ENCODE results near the gene ARHGEF38. TPM values are rescaled to one million over a fixed set of nuclear protein-coding genes. Genes with fewer than 3 reads are reported as not detected.
A peak's percentile ranks its signal among the peaks of the same experiment; 100 is the strongest.

The ARHGEF38 gene
- total and polyA plus RNA-seq, 4 donors = 0.03 to 0.92 (median 0.37) TPM

- Histone ChIP-seq H3K36me3 (ENCODE audit: control insufficient read depth in 4 of 4, insufficient read depth in 3 of 4, low read depth in 1 of 4, low read length in 3 of 4) (no peaks in the 10 kb centered on the region), H3K9me3 (ENCODE audit: control insufficient read depth in 4 of 4, low read length in 3 of 4) (no peaks in the 10 kb centered on the region), H3K27me3 (ENCODE audit: control insufficient read depth in 4 of 4, insufficient read depth in 4 of 4, low read length in 3 of 4) (no peaks in the 10 kb centered on the region), H3K4me3 (ENCODE audit: low read depth in 1 of 3, low read length in 3 of 3) (no peak overlapping the region), H3K4me1 (ENCODE audit: control insufficient read depth in 4 of 4, insufficient read depth in 4 of 4, low read length in 3 of 4) (peaks cover 0 to 2% (median 0%) of the 10 kb centered on the region in 4 donors), H3K9ac (ENCODE audit: low read depth in 1 of 2, low read length in 2 of 2) (no peak overlapping the region), H3K27ac (ENCODE audit: low read depth in 1 of 2, low read length in 2 of 2) (no peak overlapping the region)
- TF ChIP-seq HNF4A (conservative IDR thresholded peaks at IDR 0.05) (peak in 1 of 2 donors; percentile 5), HNF4G (IDR thresholded peaks at IDR 0.05) (no peak), RXRA (IDR thresholded peaks at IDR 0.05) (peak in 1 of 2 donors; percentile 54), NR2F2 (IDR thresholded peaks at IDR 0.05) (no peak), SP1 (IDR thresholded peaks at IDR 0.05) (peak; percentile 93), RAD21 (IDR thresholded peaks at IDR 0.05) (peak in 1 of 2 donors; percentile 5)
- DNase-seq (ENCODE audit: low spot score) = no peak
- WGBS = 75% methylated on average over 1 of the region's 1 CpG
Measured at GRCh38 chr4:105601406-105601805, 49.0 kb downstream of the ARHGEF38 start.

- Histone ChIP-seq H3K4me3 (ENCODE audit: low read depth in 1 of 3, low read length in 3 of 3) (no peak overlapping the region), H3K9me3 (ENCODE audit: control insufficient read depth in 4 of 4, low read length in 3 of 4) (no peaks in the 10 kb centered on the region), H3K27me3 (ENCODE audit: control insufficient read depth in 4 of 4, insufficient read depth in 4 of 4, low read length in 3 of 4) (no peaks in the 10 kb centered on the region), H3K27ac (ENCODE audit: low read depth in 1 of 2, low read length in 2 of 2) (no peak overlapping the region), H3K4me1 (ENCODE audit: control insufficient read depth in 4 of 4, insufficient read depth in 4 of 4, low read length in 3 of 4) (peaks cover 0 to 2% (median 0%) of the 10 kb centered on the region in 4 donors), H3K36me3 (ENCODE audit: control insufficient read depth in 4 of 4, insufficient read depth in 3 of 4, low read depth in 1 of 4, low read length in 3 of 4) (no peaks in the 10 kb centered on the region), H3K9ac (ENCODE audit: low read depth in 1 of 2, low read length in 2 of 2) (no peak overlapping the region)
- no peak for DNase-seq (ENCODE audit: low spot score)
- 69% methylated on average over 1 of the region's 1 CpG for WGBS
- TF ChIP-seq NR2F2 (IDR thresholded peaks at IDR 0.05) (no peak), FOXA2 (IDR thresholded peaks at IDR 0.05) (no peak), SP1 (IDR thresholded peaks at IDR 0.05) (no peak), ZBTB33 (IDR thresholded peaks at IDR 0.05) (no peak), HNF4A (conservative IDR thresholded peaks at IDR 0.05) (no peak), CTCF (IDR thresholded peaks at IDR 0.05; ENCODE audit: low read depth, low read length, missing input control) (no peak), RXRA (IDR thresholded peaks at IDR 0.05) (no peak)
- TF ChIP-seq, protein P1, sequence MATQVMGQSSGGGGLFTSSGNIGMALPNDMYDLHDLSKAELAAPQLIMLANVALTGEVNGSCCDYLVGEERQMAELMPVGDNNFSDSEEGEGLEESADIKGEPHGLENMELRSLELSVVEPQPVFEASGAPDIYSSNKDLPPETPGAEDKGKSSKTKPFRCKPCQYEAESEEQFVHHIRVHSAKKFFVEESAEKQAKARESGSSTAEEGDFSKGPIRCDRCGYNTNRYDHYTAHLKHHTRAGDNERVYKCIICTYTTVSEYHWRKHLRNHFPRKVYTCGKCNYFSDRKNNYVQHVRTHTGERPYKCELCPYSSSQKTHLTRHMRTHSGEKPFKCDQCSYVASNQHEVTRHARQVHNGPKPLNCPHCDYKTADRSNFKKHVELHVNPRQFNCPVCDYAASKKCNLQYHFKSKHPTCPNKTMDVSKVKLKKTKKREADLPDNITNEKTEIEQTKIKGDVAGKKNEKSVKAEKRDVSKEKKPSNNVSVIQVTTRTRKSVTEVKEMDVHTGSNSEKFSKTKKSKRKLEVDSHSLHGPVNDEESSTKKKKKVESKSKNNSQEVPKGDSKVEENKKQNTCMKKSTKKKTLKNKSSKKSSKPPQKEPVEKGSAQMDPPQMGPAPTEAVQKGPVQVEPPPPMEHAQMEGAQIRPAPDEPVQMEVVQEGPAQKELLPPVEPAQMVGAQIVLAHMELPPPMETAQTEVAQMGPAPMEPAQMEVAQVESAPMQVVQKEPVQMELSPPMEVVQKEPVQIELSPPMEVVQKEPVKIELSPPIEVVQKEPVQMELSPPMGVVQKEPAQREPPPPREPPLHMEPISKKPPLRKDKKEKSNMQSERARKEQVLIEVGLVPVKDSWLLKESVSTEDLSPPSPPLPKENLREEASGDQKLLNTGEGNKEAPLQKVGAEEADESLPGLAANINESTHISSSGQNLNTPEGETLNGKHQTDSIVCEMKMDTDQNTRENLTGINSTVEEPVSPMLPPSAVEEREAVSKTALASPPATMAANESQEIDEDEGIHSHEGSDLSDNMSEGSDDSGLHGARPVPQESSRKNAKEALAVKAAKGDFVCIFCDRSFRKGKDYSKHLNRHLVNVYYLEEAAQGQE (IDR thresholded peaks at IDR 0.05) = no peak
Measured at GRCh38 chr4:105603158-105603557, 50.7 kb downstream of the ARHGEF38 start.

GRCh38 chr4:105605493-105605892 lies 53.1 kb downstream of the ARHGEF38 start:
- no peak overlapping the region for H3K4me3 ChIP-seq (ENCODE audit: low read depth in 1 of 3, low read length in 3 of 3)
- H3K36me3 ChIP-seq (ENCODE audit: control insufficient read depth in 4 of 4, insufficient read depth in 3 of 4, low read depth in 1 of 4, low read length in 3 of 4) = no peaks in the 10 kb centered on the region
- H3K27ac ChIP-seq (ENCODE audit: low read depth in 1 of 2, low read length in 2 of 2) = no peak overlapping the region
- no peaks in the 10 kb centered on the region for H3K27me3 ChIP-seq (ENCODE audit: control insufficient read depth in 4 of 4, insufficient read depth in 4 of 4, low read length in 3 of 4)
- H3K4me1 ChIP-seq (ENCODE audit: control insufficient read depth in 4 of 4, insufficient read depth in 4 of 4, low read length in 3 of 4) = no peaks in the 10 kb centered on the region
- WGBS = 49% methylated on average over 1 of the region's 1 CpG
- TF ChIP-seq EGR1 (IDR thresholded peaks at IDR 0.05; ENCODE audit: low read depth in 2 of 2) = no peak
- no peak for TF ChIP-seq YY1 (IDR thresholded peaks at IDR 0.05)
- TF ChIP-seq, protein P2, sequence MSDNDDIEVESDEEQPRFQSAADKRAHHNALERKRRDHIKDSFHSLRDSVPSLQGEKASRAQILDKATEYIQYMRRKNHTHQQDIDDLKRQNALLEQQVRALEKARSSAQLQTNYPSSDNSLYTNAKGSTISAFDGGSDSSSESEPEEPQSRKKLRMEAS (IDR thresholded peaks at IDR 0.05) = no peak
- no peak for TF ChIP-seq ZBTB33 (IDR thresholded peaks at IDR 0.05)
- no peak for TF ChIP-seq HNF4A (conservative IDR thresholded peaks at IDR 0.05)
- no peak overlapping the region for H3K9ac ChIP-seq (ENCODE audit: low read depth in 1 of 2, low read length in 2 of 2)
- no peaks in the 10 kb centered on the region for H3K9me3 ChIP-seq (ENCODE audit: control insufficient read depth in 4 of 4, low read length in 3 of 4)
- no peak for DNase-seq (ENCODE audit: low spot score)

Data from liver (tissue), 9 donors.